K562 (cell line): Measurements from ENCODE around the gene PTBP3. TPM values are rescaled to one million over a fixed set of nuclear protein-coding genes. Genes with fewer than 3 reads are reported as not detected.

Experiments
- ETV1 ChIP-seq: fragments of 450-650 bp; conservative IDR thresholded peaks from 2 replicates; pipeline ENCODE4 v1.6.1; 2016; ENCODE audit warnings: missing genetic modification characterization, control low read depth, low read depth, missing compliant biosample characterization
- HIVEP1 ChIP-seq: fragments of 250-450 bp; sonication (Bioruptor Pico); IDR thresholded peaks from 2 replicates; pipeline ENCODE4 v1.4.0; 2020; ENCODE audit warnings: mild to moderate bottlenecking
- HMG20A ChIP-seq: fragments of 450-650 bp; formaldehyde crosslinking; conservative IDR thresholded peaks from 2 replicates; pipeline ENCODE4 v1.4.0; 2020; ENCODE audit warnings: mild to moderate bottlenecking, mixed read lengths
- MAFF ChIP-seq: IDR thresholded peaks from 2 replicates; pipeline ENCODE4 v1.6.1; 2012; ENCODE audit warnings: low read length, improper control_type of control experiment
- NCOA6 ChIP-seq: fragments of 450-650 bp; IDR thresholded peaks from 2 replicates; pipeline ENCODE4 v1.6.1; 2017; ENCODE audit warnings: mild to moderate bottlenecking
- NCOR1 ChIP-seq: fragments of 450-650 bp; IDR thresholded peaks from 2 replicates; pipeline ENCODE4 v1.6.1; 2016; ENCODE audit warnings: mild to moderate bottlenecking, moderate library complexity
- POLR3G ChIP-seq: IDR thresholded peaks from 2 replicates; pipeline ENCODE4 v1.6.1; 2011; ENCODE audit not compliant: insufficient read length, insufficient replicate concordance; ENCODE audit errors: extremely low read depth
- RBM25 ChIP-seq: fragments of 200-400 bp; formaldehyde crosslinking; IDR thresholded peaks from 2 replicates; pipeline ENCODE4 v1.6.1; 2018; ENCODE audit warnings: low read length, low read depth, moderate library complexity; ENCODE audit not compliant: severe bottlenecking
- SMARCC2 ChIP-seq: fragments of 450-650 bp; IDR thresholded peaks from 2 replicates; pipeline ENCODE4 v1.6.1; 2017; ENCODE audit warnings: antibody characterized with exemption, moderate library complexity, mild to moderate bottlenecking, low read depth
- TSHZ1 ChIP-seq: fragments of 250-450 bp; sonication (Bioruptor Pico); IDR thresholded peaks from 2 replicates; pipeline ENCODE4 v1.4.0; 2020; ENCODE audit warnings: mild to moderate bottlenecking, moderate library complexity
- ZBTB7A ChIP-seq: IDR thresholded peaks from 2 replicates; pipeline ENCODE4 v1.6.1; 2011; ENCODE audit warnings: low read depth, mild to moderate bottlenecking, low read length, moderate library complexity, borderline replicate concordance; ENCODE audit not compliant: control insufficient read depth
- ZNF23 ChIP-seq: fragments of 250-450 bp; sonication (Bioruptor Pico); IDR thresholded peaks from 2 replicates; pipeline ENCODE4 v1.4.0; 2020; ENCODE audit warnings: mild to moderate bottlenecking
- ZNF311 ChIP-seq: fragments of 250-450 bp; sonication (Bioruptor Pico); IDR thresholded peaks from 2 replicates; pipeline ENCODE4 v1.4.0; 2020; ENCODE audit warnings: mild to moderate bottlenecking, moderate library complexity
- ZNF324 ChIP-seq: fragments of 250-450 bp; sonication (Bioruptor Pico); IDR thresholded peaks from 2 replicates; pipeline ENCODE4 v1.4.0; 2020; ENCODE audit warnings: mild to moderate bottlenecking
- ZNF41 ChIP-seq: fragments of 250-450 bp; sonication (Bioruptor Pico); conservative IDR thresholded peaks from 2 replicates; pipeline ENCODE4 v1.4.0; 2020; ENCODE audit warnings: mild to moderate bottlenecking
- ZNF76 ChIP-seq: fragments of 250-450 bp; sonication (Bioruptor Pico); IDR thresholded peaks from 2 replicates; pipeline ENCODE4 v1.4.0; 2020; ENCODE audit warnings: mild to moderate bottlenecking, moderate library complexity, borderline replicate concordance
- polyA plus RNA-seq, 8 experiments: library from polyadenylated mRNA; depleted of rRNA in 4 of 8; stranded (reverse) in 5 of 8; unstranded in 3 of 8; fragments of >200 nt; fragmentation: Nextera tagmentation in 2 of 8; fragmentation: Illumina TruSeq in 1 of 8; extraction: Ambion mirVana in 2 of 8; extraction: Trizol in 1 of 8; gene quantifications; 2 replicates each; pipeline versions ENCODE4 v1.2.1 to v1.2.3, GENCODE V29; 2011 to 2014; ENCODE audit warnings: inconsistent platforms in 1 of 8, missing spikeins in 1 of 8
- total RNA-seq, 7 experiments: library from RNA; depleted of rRNA in 6 of 7; stranded (reverse); fragments of >200 nt in 6 of 7; fragmentation: Illumina TruSeq in 2 of 7; extraction: Trizol in 2 of 7; gene quantifications; 2 replicates each; pipeline versions ENCODE4 v1.2.1 to v1.2.3, GENCODE V29; 2011 to 2021; ENCODE audit warnings: low replicate concordance in 1 of 7
- TF ChIP-seq, protein P1 (sequence below): sonication (generic); formaldehyde crosslinking; IDR thresholded peaks from 2 replicates; pipeline ENCODE4 v1.8.1; 2023; ENCODE audit warnings: mild to moderate bottlenecking, missing genetic modification reagents
- TF ChIP-seq, protein P2 (sequence below): sonication (generic); formaldehyde crosslinking; IDR thresholded peaks from 2 replicates; pipeline ENCODE4 v1.8.0; 2022; ENCODE audit warnings: mild to moderate bottlenecking, missing genetic modification reagents
- TF ChIP-seq, protein P3 (sequence below): sonication (generic); formaldehyde crosslinking; IDR thresholded peaks from 2 replicates; pipeline ENCODE4 v1.8.0; 2022; ENCODE audit warnings: mild to moderate bottlenecking, missing genetic modification reagents

Gene PTBP3
- total and polyA plus RNA-seq, 9 of the 15 experiments (the other 6 are each of a cell fraction or from before 2014, with no cell fraction given), result 22.4 to 132 (median 68.0) TPM

GRCh38 chr9:112194969-112195431, 138.4 kb downstream of the PTBP3 start (continued):
- TF ChIP-seq HMG20A (CRISPR knock-in tag) (no peak), NCOR1 (0 out of 2 replicates have a peak, but pooled peaks have one; percentile 6), ZBTB7A (no peak), NCOA6 (no peak), ETV1 (peak; percentile 74), ZNF23 (CRISPR knock-in tag) (no peak), POLR3G (no peak), HIVEP1 (CRISPR knock-in tag) (0 out of 2 replicates have a peak, but pooled peaks have one; percentile 33), RBM25 (no peak), ZNF41 (CRISPR knock-in tag) (0 out of 2 replicates have a peak, but pooled peaks have one; percentile 48), ZNF311 (peak; percentile 66; the same call in 1 of the 2 replicates), TSHZ1 (CRISPR knock-in tag) (no peak), SMARCC2 (no peak), ZNF324 (CRISPR knock-in tag) (no peak), ZNF76 (CRISPR knock-in tag) (no peak), MAFF (no peak)
- TF ChIP-seq, protein P1, sequence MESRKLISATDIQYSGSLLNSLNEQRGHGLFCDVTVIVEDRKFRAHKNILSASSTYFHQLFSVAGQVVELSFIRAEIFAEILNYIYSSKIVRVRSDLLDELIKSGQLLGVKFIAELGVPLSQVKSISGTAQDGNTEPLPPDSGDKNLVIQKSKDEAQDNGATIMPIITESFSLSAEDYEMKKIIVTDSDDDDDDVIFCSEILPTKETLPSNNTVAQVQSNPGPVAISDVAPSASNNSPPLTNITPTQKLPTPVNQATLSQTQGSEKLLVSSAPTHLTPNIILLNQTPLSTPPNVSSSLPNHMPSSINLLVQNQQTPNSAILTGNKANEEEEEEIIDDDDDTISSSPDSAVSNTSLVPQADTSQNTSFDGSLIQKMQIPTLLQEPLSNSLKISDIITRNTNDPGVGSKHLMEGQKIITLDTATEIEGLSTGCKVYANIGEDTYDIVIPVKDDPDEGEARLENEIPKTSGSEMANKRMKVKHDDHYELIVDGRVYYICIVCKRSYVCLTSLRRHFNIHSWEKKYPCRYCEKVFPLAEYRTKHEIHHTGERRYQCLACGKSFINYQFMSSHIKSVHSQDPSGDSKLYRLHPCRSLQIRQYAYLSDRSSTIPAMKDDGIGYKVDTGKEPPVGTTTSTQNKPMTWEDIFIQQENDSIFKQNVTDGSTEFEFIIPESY, result no peak
- TF ChIP-seq, protein P2, sequence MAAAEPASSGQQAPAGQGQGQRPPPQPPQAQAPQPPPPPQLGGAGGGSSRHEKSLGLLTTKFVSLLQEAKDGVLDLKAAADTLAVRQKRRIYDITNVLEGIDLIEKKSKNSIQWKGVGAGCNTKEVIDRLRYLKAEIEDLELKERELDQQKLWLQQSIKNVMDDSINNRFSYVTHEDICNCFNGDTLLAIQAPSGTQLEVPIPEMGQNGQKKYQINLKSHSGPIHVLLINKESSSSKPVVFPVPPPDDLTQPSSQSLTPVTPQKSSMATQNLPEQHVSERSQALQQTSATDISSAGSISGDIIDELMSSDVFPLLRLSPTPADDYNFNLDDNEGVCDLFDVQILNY (CRISPR knock-in tag), result no peak
- TF ChIP-seq, protein P3, sequence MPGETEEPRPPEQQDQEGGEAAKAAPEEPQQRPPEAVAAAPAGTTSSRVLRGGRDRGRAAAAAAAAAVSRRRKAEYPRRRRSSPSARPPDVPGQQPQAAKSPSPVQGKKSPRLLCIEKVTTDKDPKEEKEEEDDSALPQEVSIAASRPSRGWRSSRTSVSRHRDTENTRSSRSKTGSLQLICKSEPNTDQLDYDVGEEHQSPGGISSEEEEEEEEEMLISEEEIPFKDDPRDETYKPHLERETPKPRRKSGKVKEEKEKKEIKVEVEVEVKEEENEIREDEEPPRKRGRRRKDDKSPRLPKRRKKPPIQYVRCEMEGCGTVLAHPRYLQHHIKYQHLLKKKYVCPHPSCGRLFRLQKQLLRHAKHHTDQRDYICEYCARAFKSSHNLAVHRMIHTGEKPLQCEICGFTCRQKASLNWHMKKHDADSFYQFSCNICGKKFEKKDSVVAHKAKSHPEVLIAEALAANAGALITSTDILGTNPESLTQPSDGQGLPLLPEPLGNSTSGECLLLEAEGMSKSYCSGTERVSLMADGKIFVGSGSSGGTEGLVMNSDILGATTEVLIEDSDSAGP (CRISPR knock-in tag), result no peak
